Measurements from ENCODE around the gene EXOC3. TPM values are rescaled to one million over a fixed set of nuclear protein-coding genes. Genes with fewer than 3 reads are reported as not detected.

The EXOC3 gene
- total and polyA plus RNA-seq, 7 donors: 18.6 to 68.7 (median 48.2) TPM

- no peak overlapping the region for H3K4me3 ChIP-seq
- H3K27ac ChIP-seq: no peak overlapping the region
- no peaks in the 10 kb centered on the region for H3K9me3 ChIP-seq
- TF ChIP-seq, protein P1, sequence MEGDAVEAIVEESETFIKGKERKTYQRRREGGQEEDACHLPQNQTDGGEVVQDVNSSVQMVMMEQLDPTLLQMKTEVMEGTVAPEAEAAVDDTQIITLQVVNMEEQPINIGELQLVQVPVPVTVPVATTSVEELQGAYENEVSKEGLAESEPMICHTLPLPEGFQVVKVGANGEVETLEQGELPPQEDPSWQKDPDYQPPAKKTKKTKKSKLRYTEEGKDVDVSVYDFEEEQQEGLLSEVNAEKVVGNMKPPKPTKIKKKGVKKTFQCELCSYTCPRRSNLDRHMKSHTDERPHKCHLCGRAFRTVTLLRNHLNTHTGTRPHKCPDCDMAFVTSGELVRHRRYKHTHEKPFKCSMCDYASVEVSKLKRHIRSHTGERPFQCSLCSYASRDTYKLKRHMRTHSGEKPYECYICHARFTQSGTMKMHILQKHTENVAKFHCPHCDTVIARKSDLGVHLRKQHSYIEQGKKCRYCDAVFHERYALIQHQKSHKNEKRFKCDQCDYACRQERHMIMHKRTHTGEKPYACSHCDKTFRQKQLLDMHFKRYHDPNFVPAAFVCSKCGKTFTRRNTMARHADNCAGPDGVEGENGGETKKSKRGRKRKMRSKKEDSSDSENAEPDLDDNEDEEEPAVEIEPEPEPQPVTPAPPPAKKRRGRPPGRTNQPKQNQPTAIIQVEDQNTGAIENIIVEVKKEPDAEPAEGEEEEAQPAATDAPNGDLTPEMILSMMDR (IDR thresholded peaks at IDR 0.05): no peak
- TF ChIP-seq POLR2AphosphoS5 (IDR thresholded peaks at IDR 0.05) (no peak), POLR2A (IDR thresholded peaks at IDR 0.05) (no peak), EP300 (IDR thresholded peaks at IDR 0.05) (no peak)
- H3K27me3 ChIP-seq: peaks cover 0 to 21% (median 10%) of the 10 kb centered on the region in 3 donors
- intact Hi-C loops (cut with DNase I): no loop called here
- DNase-seq: peak; percentile 56
- H3K4me1 ChIP-seq: peaks cover 0 to 8% (median 7%) of the 10 kb centered on the region in 4 donors
- WGBS, 2 donors: 79 to 85% methylated on average over 18 of the region's 18 CpGs
- H3K36me3 ChIP-seq: no peaks in the 10 kb centered on the region
Observed at GRCh38 chr5:437281-437771, 5.7 kb upstream of the EXOC3 start.

DNA sequence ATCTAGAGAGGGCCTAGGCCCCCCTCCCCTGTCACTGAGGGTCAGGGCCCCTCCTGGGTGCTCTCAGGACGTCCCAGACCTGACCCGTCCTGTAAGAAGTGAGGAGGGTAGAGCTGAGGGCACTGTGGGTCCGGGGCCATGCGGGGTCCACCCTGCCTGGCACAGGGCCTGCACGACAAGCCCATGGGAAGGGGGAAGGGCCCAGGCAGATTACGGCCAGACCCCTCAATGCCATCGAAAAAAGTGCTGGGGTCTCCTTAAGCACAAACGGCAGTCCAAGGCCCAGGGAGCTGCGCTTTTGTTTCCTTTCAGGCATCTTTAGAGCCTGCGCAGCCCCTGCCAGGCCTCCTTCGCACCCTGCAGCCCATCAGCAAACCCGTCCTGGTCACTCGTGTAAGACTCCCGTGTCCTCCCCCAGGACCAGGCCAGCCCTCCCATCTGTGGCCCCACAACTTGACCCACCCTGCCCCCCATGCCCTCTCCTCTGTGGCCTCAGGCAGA, 4.4 kb upstream of the EXOC3 start:
- Histone ChIP-seq H3K27ac (no peak overlapping the region), H3K27me3 (peaks cover 0 to 21% (median 10%) of the 10 kb centered on the region in 3 donors), H3K9me3 (no peaks in the 10 kb centered on the region), H3K4me1 (peaks cover 0 to 14% (median 10%) of the 10 kb centered on the region in 4 donors), H3K4me3 (no peak overlapping the region), H3K36me3 (no peaks in the 10 kb centered on the region)
- intact Hi-C loops (cut with DNase I): no loop called here
- WGBS, 2 donors: 83% methylated on average over 14 of the region's 14 CpGs
- peak; percentile 56 for DNase-seq
- TF ChIP-seq POLR2AphosphoS5 (IDR thresholded peaks at IDR 0.05) (no peak), EP300 (IDR thresholded peaks at IDR 0.05) (no peak), POLR2A (IDR thresholded peaks at IDR 0.05) (no peak)
- TF ChIP-seq, protein P1 (IDR thresholded peaks at IDR 0.05): no peak

DNA sequence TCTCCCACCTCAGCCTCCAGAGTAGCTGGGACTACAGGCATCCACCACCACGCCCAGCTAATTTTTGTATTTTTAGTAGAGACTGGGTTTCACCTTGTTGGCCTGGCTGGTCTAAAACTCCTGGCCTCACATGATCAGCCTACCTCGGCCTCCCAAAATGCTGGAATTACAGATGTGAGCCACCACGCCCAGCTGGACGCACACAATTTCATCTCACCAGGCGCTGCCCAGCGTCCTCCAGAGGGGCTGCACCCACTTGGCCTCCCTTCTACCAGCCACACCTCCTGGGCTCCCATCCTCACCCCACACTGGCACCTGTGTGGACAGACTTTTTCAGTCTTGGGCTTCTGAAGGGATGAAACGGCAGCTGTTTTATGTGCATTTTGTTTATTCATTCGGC, 3.8 kb upstream of the EXOC3 start:
- H3K4me1 ChIP-seq: peaks cover 0 to 21% (median 17%) of the 10 kb centered on the region in 4 donors
- no peaks in the 10 kb centered on the region for H3K9me3 ChIP-seq
- H3K4me3 ChIP-seq: no peak overlapping the region
- no peaks in the 10 kb centered on the region for H3K36me3 ChIP-seq
- DNase-seq: peak; percentile 37
- no peak overlapping the region for H3K27ac ChIP-seq
- peaks cover 0 to 21% (median 10%) of the 10 kb centered on the region in 3 donors for H3K27me3 ChIP-seq
- WGBS, 2 donors: 71 to 84% methylated on average over 8 of the region's 8 CpGs
- TF ChIP-seq, protein P1 (IDR thresholded peaks at IDR 0.05): no peak
- TF ChIP-seq EP300 (IDR thresholded peaks at IDR 0.05): no peak
- intact Hi-C loops (cut with DNase I): no loop called here

DNA sequence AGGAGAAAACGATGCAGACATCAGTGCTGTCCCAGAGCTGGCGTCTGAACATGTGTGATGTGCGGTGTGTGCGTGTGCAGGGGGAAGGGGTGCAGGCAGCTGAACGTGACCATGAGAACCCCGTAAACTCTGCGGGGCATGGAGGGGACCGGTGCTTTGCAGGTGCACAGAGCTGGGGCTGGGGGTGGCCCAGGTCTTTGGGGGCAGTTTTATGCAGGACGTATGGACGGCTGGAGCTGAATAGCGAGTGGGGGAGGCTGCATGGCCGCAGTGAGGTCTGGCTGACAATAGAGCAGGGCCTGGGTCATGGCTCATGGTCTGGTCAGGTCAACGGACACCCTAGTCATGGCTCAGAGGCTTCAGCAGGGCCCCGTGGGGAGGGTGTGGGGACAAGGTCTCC, 3.3 kb upstream of the EXOC3 start:
- 71 to 81% methylated on average over 14 of the region's 14 CpGs for WGBS, 2 donors
- DNase-seq: peak; percentile 28
- TF ChIP-seq EP300 (IDR thresholded peaks at IDR 0.05): no peak
- no peak for TF ChIP-seq POLR2AphosphoS5 (IDR thresholded peaks at IDR 0.05)
- TF ChIP-seq, protein P1 (IDR thresholded peaks at IDR 0.05): no peak
- TF ChIP-seq POLR2A (IDR thresholded peaks at IDR 0.05): no peak
- Histone ChIP-seq H3K27me3 (peaks cover 0 to 21% (median 10%) of the 10 kb centered on the region in 3 donors), H3K9me3 (no peaks in the 10 kb centered on the region), H3K36me3 (no peaks in the 10 kb centered on the region), H3K4me3 (no peak overlapping the region), H3K27ac (no peak overlapping the region), H3K4me1 (peaks cover 0 to 25% (median 21%) of the 10 kb centered on the region in 4 donors)
- intact Hi-C loops (cut with DNase I): loop anchor here (5.0 to 10.0 kb wide), 3 partner anchors 165 to 453 kb away; partner anchors contain the start of genes BRD9, CEP72, PDCD6 and TRIP13

Data from sigmoid colon (tissue), 7 donors.